ENCODE results near the gene TRA2A. TPM values are rescaled to one million over a fixed set of nuclear protein-coding genes. Genes with fewer than 3 reads are reported as not detected.
A peak's percentile ranks its signal among the peaks of the same experiment; 100 is the strongest.
"Not testable (repeated sequence)": the region's sequence is repeated elsewhere in the genome, so short reads cannot be mapped to it uniquely, and the experiment has no call there.

TRA2A gene
- total RNA-seq, 4 donors from 2014 or later: 24.6 to 37.9 (median 29.5) TPM

- DNase-seq (ENCODE audit: low spot score in 2 of 2): no peak
- peak overlapping the region; percentile 14 for H3K4me3 ChIP-seq (ENCODE audit: low read depth, poor library complexity, severe bottlenecking)
- 38 to 59% methylated on average over 49 to 50 of the region's 56 CpGs for WGBS, 2 donors
- TF ChIP-seq CTCF (IDR thresholded peaks at IDR 0.05) (no peak), POLR2A (IDR thresholded peaks at IDR 0.05) (no peak)
- intact Hi-C loops (cut with DNase I; ENCODE audit: low total_unique reads): no loop called here
Observed at GRCh38 chr7:23490357-23491135, 41.2 kb downstream of the TRA2A start.

- H3K4me3 ChIP-seq (ENCODE audit: low read depth, poor library complexity, severe bottlenecking); DNase-seq (ENCODE audit: low spot score in 2 of 2); intact Hi-C loops (cut with DNase I; ENCODE audit: low total_unique reads): not testable (repeated sequence)
- 94 to 95% methylated on average over 13 of the region's 13 CpGs for WGBS, 2 donors
Observed at GRCh38 chr7:23488714-23489113, 43.1 kb downstream of the TRA2A start.

GRCh38 chr7:23487670-23488069 is 44.1 kb downstream of the TRA2A start:
- intact Hi-C loops (cut with DNase I; ENCODE audit: low total_unique reads): no loop called here
- TF ChIP-seq CTCF (IDR thresholded peaks at IDR 0.05) (no peak), POLR2A (IDR thresholded peaks at IDR 0.05) (no peak)
- no peak for DNase-seq (ENCODE audit: low spot score in 2 of 2)
- no peak overlapping the region for H3K4me3 ChIP-seq (ENCODE audit: low read depth, poor library complexity, severe bottlenecking)
- 59% methylated on average over 4 of the region's 4 CpGs for WGBS, 2 donors

- DNase-seq (ENCODE audit: low spot score in 2 of 2): no peak
- WGBS, 2 donors: 70 to 74% methylated on average over 13 of the region's 13 CpGs
- TF ChIP-seq CTCF (IDR thresholded peaks at IDR 0.05) (no peak), POLR2A (IDR thresholded peaks at IDR 0.05) (no peak)
- no peak overlapping the region for H3K4me3 ChIP-seq (ENCODE audit: low read depth, poor library complexity, severe bottlenecking)
- intact Hi-C loops (cut with DNase I; ENCODE audit: low total_unique reads): no loop called here
Observed at GRCh38 chr7:23486002-23486773, 45.6 kb downstream of the TRA2A start.

GRCh38 chr7:23482686-23483085 is 49.1 kb downstream of the TRA2A start:
- DNase-seq (ENCODE audit: low spot score in 2 of 2): no peak
- TF ChIP-seq CTCF (IDR thresholded peaks at IDR 0.05): no peak
- no peak for TF ChIP-seq POLR2A (IDR thresholded peaks at IDR 0.05)
- intact Hi-C loops (cut with DNase I; ENCODE audit: low total_unique reads): no loop called here
- H3K4me3 ChIP-seq (ENCODE audit: low read depth, poor library complexity, severe bottlenecking): no peak overlapping the region
- WGBS, 2 donors: 96 to 97% methylated on average over 4 of the region's 4 CpGs
